ENCODE data around the gene JAK1. TPM values are rescaled to one million over a fixed set of nuclear protein-coding genes. Genes with fewer than 3 reads are reported as not detected.

The JAK1 gene
- total RNA-seq, 1 donor from 2014 or later, result 156 TPM

GRCh38 chr1:64841330-64842065 is 124.9 kb downstream of the JAK1 start:
- DNase-seq, result no peak
- no peaks in the 10 kb centered on the region for H3K9me3 ChIP-seq
- intact Hi-C loops (cut with DNase I), result no loop called here
- no peak for TF ChIP-seq CTCF (IDR thresholded peaks at IDR 0.05)
- peaks cover 96% of the 10 kb centered on the region for H3K36me3 ChIP-seq
- ATAC-seq, result no peak
- no peak overlapping the region for H3K27ac ChIP-seq
- H3K4me3 ChIP-seq, result no peak overlapping the region
- peaks cover 14% of the 10 kb centered on the region for H3K4me1 ChIP-seq
- no peaks in the 10 kb centered on the region for H3K27me3 ChIP-seq (ENCODE audit: low read depth)

GRCh38 chr1:64839732-64840405 is 126.5 kb downstream of the JAK1 start:
- no peak for TF ChIP-seq CTCF (IDR thresholded peaks at IDR 0.05)
- ATAC-seq, result no peak
- intact Hi-C loops (cut with DNase I), result no loop called here
- Histone ChIP-seq H3K4me3 (no peak overlapping the region), H3K9me3 (no peaks in the 10 kb centered on the region), H3K4me1 (peaks cover 14% of the 10 kb centered on the region), H3K27ac (no peak overlapping the region), H3K36me3 (peaks cover 96% of the 10 kb centered on the region), H3K27me3 (ENCODE audit: low read depth) (no peaks in the 10 kb centered on the region)
- DNase-seq, result no peak

- intact Hi-C loops (cut with DNase I), result no loop called here
- no peaks in the 10 kb centered on the region for H3K27me3 ChIP-seq (ENCODE audit: low read depth)
- no peak overlapping the region for H3K27ac ChIP-seq
- H3K4me3 ChIP-seq, result no peak overlapping the region
- H3K9me3 ChIP-seq, result no peaks in the 10 kb centered on the region
- peaks cover 96% of the 10 kb centered on the region for H3K36me3 ChIP-seq
- TF ChIP-seq CTCF (IDR thresholded peaks at IDR 0.05), result no peak
- peaks cover 14% of the 10 kb centered on the region for H3K4me1 ChIP-seq
- DNase-seq, result no peak
- ATAC-seq, result no peak
Observed at GRCh38 chr1:64839261-64839660, 127.1 kb downstream of the JAK1 start.

GRCh38 chr1:64838486-64838885 is 127.9 kb downstream of the JAK1 start:
- no peak overlapping the region for H3K4me3 ChIP-seq
- intact Hi-C loops (cut with DNase I), result no loop called here
- DNase-seq (no peak), ATAC-seq (no peak)
- H3K9me3 ChIP-seq, result no peaks in the 10 kb centered on the region
- H3K36me3 ChIP-seq, result peaks cover 96% of the 10 kb centered on the region
- no peak overlapping the region for H3K27ac ChIP-seq
- no peak for TF ChIP-seq CTCF (IDR thresholded peaks at IDR 0.05)
- H3K4me1 ChIP-seq, result peaks cover 14% of the 10 kb centered on the region
- H3K27me3 ChIP-seq (ENCODE audit: low read depth), result no peaks in the 10 kb centered on the region

- DNase-seq (no peak), ATAC-seq (no peak)
- Histone ChIP-seq H3K36me3 (peaks cover 98% of the 10 kb centered on the region), H3K4me1 (peaks cover 3% of the 10 kb centered on the region), H3K27me3 (ENCODE audit: low read depth) (no peaks in the 10 kb centered on the region), H3K4me3 (no peak overlapping the region), H3K9me3 (no peaks in the 10 kb centered on the region), H3K27ac (no peak overlapping the region)
- intact Hi-C loops (cut with DNase I), result no loop called here
- no peak for TF ChIP-seq CTCF (IDR thresholded peaks at IDR 0.05)
Observed at GRCh38 chr1:64836802-64837201, 129.5 kb downstream of the JAK1 start.
